KOPT-K1 (cell line): Measurements from ENCODE around the gene ITIH6.
"Not testable (repeated sequence)": the region's sequence is repeated elsewhere in the genome, so short reads cannot be mapped to it uniquely, and the experiment has no call there.

Source experiments
- H3K27ac ChIP-seq: fragments of 200-600 bp; sonication (generic); 2 replicates; pipeline ENCODE4 v1.5.1; 2016; ENCODE audit warnings: antibody characterized with exemption, mild to moderate bottlenecking, low read depth, low read length; ENCODE audit not compliant: poor library complexity, severe bottlenecking
- H3K36me3 ChIP-seq: fragments of 200-600 bp; sonication (generic); 2 replicates; pipeline ENCODE4 v1.5.1; 2017; ENCODE audit warnings: antibody characterized with exemption, mild to moderate bottlenecking, low read length, moderate library complexity; ENCODE audit not compliant: insufficient read depth
- H3K9me3 ChIP-seq: fragments of 200-600 bp; sonication (generic); 2 replicates; pipeline ENCODE4 v1.5.1; 2017; ENCODE audit warnings: antibody characterized with exemption, low read length, mild to moderate bottlenecking; ENCODE audit not compliant: insufficient read depth, poor library complexity, severe bottlenecking

ITIH6 gene, protein sequence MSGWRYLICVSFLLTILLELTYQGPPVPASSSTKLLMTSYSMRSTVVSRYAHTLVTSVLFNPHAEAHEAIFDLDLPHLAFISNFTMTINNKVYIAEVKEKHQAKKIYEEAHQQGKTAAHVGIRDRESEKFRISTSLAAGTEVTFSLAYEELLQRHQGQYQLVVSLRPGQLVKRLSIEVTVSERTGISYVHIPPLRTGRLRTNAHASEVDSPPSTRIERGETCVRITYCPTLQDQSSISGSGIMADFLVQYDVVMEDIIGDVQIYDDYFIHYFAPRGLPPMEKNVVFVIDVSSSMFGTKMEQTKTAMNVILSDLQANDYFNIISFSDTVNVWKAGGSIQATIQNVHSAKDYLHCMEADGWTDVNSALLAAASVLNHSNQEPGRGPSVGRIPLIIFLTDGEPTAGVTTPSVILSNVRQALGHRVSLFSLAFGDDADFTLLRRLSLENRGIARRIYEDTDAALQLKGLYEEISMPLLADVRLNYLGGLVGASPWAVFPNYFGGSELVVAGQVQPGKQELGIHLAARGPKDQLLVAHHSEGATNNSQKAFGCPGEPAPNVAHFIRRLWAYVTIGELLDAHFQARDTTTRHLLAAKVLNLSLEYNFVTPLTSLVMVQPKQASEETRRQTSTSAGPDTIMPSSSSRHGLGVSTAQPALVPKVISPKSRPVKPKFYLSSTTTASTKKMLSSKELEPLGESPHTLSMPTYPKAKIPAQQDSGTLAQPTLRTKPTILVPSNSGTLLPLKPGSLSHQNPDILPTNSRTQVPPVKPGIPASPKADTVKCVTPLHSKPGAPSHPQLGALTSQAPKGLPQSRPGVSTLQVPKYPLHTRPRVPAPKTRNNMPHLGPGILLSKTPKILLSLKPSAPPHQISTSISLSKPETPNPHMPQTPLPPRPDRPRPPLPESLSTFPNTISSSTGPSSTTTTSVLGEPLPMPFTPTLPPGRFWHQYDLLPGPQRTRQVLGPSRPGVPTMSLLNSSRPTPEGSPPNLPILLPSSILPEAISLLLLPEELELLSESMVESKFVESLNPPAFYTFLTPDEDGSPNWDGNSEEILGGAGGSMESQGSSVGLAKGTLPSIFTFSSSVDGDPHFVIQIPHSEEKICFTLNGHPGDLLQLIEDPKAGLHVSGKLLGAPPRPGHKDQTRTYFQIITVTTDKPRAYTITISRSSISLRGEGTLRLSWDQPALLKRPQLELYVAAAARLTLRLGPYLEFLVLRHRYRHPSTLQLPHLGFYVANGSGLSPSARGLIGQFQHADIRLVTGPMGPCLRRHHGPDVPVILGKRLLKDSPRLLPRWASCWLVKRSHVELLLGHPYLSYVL

DNA sequence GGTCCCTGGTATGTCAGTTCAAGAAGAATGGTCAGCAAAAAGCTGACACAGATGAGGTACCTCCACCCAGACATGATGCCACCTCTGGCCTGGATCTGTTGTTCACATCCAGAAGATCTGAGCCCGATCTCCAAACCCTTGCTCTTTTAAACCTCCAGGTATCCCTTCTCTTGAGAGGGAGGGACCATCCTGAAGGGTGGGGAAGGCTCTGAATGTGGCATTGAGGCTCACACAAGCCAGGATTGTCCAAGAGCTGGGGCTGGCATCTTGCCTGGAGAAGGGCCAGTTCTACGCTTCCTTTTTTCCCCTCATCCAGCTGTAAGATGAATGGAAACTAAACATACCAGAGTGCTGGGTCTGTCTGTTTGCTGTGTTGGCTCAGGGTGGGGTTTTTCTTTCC is at the start of gene ITIH6:
ITIH6 (minus strand) TSS at position 119 of the 400 bp plus-strand sequence; CDS start at position 74, 45 bp downstream.
- H3K27ac ChIP-seq, result no peak within 1 kb of the TSS
- no peaks in the 10 kb centered on the region for H3K9me3 ChIP-seq
- H3K36me3 ChIP-seq, result no peaks in the 10 kb centered on the region

DNA sequence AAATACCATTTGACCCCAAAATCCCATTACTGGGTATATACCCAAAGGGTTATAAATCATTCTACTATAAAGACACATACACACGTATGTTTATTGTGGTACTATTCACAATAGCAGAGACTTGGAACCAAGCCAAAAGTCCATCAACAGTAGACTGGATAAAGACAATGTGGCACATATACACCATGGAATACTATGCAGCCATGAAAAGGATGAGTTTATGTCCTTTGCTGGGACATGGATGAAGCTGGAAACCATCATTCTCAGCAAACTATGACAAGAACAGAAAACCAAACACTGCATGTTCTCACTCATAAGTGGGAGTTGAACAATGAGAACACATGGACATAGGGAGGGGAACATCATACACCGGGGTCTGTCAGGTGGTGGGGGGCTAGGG is 49.6 kb upstream of the ITIH6 start:
- not testable (repeated sequence) for H3K36me3 ChIP-seq, H3K27ac ChIP-seq, H3K9me3 ChIP-seq

DNA sequence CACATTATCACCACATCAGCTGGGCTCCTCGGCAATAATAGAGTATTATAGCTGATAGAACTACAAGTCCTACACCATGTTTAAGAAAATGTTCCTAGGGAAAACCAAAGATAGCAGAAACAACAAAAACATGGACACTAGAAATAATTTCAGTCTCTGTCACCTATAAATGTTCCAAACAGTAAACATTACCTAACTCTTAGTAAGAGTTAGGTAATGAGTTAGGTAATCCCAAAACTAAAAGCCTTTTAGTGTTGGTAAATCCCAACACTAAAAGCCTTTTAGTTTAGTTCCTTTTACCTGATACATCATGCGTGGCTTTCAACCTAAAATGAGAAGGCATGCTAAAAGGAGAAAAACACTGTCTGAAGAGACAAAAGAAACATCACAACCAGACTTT is 45.0 kb upstream of the ITIH6 start:
- Histone ChIP-seq H3K9me3 (no peaks in the 10 kb centered on the region), H3K36me3 (no peaks in the 10 kb centered on the region), H3K27ac (no peak overlapping the region)

DNA sequence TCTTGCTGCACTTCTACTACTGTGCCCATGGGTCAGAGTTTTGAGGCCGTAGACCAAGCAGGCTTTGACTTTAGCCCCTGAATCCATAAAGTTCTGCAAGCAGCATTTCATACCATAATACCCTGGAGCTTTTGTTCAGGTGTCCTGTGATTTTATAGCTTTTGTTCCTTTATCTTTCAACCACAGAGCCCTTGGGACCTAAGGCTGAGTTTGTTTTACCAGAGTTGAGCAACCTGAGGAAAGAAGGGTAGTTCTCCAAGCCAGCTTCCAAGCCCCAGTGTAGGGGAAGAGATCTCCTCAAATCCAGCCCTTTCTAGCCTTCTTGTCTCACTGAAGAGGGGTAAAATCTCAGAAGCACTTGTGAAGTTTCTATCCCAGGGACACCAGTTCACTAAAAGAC is 44.6 kb upstream of the ITIH6 start:
- Histone ChIP-seq H3K9me3 (no peaks in the 10 kb centered on the region), H3K27ac (no peak overlapping the region)

DNA sequence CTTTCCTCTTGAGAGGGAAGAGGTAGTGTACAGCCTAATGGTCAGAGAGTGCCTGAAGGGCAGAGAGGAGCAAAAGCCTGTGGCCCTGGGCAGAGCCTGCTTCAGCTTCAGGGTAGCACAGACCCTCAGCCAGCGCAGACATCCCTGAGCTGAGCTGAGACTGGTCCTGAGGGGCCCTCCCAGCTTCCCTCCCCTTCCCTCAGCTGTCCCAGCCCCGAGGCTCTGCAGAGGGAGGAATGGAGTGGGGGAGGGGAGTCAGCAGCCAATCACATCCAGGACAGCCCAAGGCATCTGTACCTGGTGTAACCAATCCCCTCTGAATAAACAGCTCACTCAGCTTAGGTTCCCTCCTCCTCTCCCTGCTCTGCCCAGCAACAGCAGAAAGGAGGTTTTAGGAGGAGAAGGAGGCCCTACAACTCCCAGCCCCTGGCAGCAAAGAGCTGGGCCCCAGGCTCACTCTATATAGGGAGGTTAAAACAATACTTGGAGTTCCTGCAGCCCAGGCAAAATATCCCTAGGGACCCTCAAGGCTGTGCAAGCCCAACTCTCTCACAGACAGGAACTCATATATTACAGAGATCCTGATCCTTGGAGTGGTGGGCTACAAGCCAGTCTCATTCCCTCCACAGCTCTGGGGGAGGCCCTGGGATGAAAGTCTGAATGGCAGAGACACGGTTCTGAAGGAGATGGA is 43.3 kb upstream of the ITIH6 start:
- not testable (repeated sequence) for H3K27ac ChIP-seq, H3K9me3 ChIP-seq, H3K36me3 ChIP-seq

More for the DNA sequence above, 44.6 kb upstream of the ITIH6 start:
- H3K36me3 ChIP-seq, result no peaks in the 10 kb centered on the region

DNA sequence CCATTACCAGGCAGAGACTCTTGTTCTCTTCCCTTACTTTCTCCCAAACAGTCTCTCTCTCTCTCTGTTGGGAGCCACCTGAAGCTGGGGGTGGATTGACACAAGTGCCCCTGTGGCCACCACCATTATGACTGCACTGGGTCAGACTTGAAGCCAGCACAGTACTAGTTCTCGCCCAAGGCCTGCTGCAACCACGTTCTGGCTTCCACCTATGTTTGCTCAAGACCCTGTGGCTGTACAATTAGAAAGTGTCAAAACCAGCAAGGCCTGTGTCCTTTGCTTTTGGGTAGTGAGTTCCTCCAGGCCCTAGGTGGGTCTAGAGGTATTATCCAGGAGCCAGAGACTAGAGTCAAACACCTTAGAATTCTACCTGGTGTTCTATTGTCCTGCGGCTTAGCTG is 40.5 kb upstream of the ITIH6 start:
- H3K36me3 ChIP-seq, result no peaks in the 10 kb centered on the region

DNA sequence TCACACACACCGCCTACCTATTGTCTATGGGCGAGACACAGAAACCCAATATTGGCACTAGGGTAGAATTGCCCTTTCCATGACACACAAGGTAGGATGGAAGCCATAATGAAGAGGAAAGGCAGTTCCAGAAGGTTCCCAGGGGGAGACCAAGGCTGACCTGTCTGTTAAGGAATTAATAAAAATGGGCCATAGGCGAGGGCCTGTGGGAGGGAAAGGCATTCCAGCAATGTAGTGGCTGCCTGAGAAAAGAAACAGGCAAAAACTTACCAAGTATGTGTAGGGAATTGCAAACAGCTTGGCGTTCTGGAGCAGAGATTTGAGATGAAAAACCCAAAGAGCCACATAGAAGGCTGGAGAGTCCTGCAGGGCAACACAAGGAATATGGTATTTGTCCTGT is 28.5 kb upstream of the ITIH6 start:
- H3K9me3 ChIP-seq, result no peaks in the 10 kb centered on the region
- no peak overlapping the region for H3K27ac ChIP-seq
- H3K36me3 ChIP-seq, result no peaks in the 10 kb centered on the region

More for the DNA sequence above, 40.5 kb upstream of the ITIH6 start:
- Histone ChIP-seq H3K27ac (no peak overlapping the region), H3K9me3 (no peaks in the 10 kb centered on the region)

DNA sequence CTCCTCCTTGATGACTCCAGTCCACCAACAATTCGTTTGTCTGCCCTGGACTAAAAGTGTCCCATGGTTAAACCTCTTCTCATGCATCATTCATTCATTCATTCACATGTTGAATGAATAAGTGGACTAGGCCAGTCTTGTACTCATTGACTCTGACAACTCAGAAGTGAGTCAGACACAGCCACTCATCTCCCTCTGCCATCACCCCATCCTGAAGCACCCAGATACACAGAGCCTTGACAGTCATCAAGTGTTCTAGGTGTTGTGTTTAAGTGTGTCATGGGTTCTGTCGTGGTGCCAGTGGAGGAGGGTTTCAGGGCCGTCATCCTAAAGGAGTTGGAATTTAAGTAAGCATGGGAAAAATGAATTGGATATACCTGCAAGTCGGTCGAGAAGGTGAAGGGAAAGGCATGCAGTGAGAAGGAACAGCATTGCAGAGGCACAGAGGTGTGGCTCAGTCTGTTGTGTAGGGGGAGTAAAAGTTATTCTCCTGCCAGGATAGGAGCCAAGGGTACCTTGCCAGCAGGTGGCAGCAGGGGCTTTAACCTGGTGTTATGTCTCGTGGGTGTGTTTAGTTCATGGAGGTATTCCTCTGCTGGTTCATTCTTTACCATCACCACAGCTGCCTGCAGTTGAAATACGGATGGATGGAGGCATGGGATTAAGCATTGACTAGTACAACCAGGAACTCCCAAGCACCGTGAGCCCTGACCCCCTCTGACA is 27.8 kb upstream of the ITIH6 start:
- H3K36me3 ChIP-seq, result no peaks in the 10 kb centered on the region
- H3K27ac ChIP-seq, result no peak overlapping the region
- no peaks in the 10 kb centered on the region for H3K9me3 ChIP-seq

DNA sequence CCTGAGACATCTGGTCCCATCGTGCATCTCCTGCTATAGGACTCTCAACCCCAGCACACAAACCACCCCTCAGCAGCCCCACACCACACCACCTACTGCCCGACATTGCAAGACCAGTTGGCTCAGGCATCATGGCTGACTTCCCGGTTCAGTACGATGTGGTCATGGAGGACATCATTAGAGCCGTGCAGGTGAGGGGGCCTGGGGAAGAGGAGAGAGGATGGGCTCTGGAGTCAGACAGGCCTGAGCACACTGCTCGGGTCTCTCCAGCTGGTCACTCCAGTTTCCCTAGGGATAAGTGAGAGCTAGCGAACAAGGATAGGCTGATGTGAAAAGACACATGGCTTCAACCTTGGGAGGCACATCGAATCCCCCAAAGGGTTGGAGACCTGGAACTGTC is 26.7 kb upstream of the ITIH6 start:
- H3K9me3 ChIP-seq, result no peaks in the 10 kb centered on the region
- no peak overlapping the region for H3K27ac ChIP-seq
- H3K36me3 ChIP-seq, result no peaks in the 10 kb centered on the region

DNA sequence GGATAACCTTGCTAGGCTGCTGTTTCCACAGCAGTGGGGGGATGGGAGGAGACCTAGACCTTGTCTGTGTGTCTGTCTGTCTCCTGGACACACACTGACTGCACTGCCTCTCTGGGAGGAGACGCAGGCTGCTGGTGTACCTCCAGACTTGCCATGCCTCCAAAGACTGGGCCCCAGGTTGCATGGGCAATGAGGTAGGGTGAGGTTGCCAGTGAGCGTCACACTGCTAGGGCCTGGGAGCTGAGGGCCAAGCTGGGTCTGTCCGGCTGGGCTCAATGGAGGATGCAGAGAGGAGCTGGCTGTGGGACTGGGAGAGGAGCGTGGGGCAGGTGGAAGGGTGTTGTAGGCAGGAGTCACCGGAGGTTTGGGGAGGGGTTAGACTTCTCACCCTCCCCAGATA is 26.1 kb upstream of the ITIH6 start:
- Histone ChIP-seq H3K9me3 (no peaks in the 10 kb centered on the region), H3K36me3 (no peaks in the 10 kb centered on the region), H3K27ac (no peak overlapping the region)

DNA sequence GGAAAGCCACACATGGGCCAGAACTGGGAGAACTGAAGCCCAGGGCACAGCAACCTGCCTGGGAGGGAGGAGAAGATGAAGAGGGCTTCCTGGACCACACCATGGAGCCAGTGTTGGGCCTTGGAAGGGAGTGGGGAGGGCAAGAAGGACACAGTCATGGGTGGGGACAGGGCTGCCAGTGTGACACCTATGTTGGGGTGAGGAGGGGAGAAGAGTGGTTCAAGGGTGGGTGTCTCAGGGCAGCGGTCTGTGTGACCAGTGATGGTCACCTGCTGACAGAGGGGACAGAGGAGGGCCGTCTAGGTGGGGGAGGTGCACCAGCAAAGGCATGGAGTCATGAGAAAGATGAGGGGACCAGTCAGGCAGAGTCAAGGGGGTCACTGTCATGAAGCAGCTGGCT is 23.3 kb upstream of the ITIH6 start:
- Histone ChIP-seq H3K36me3 (no peaks in the 10 kb centered on the region), H3K9me3 (no peaks in the 10 kb centered on the region)

DNA sequence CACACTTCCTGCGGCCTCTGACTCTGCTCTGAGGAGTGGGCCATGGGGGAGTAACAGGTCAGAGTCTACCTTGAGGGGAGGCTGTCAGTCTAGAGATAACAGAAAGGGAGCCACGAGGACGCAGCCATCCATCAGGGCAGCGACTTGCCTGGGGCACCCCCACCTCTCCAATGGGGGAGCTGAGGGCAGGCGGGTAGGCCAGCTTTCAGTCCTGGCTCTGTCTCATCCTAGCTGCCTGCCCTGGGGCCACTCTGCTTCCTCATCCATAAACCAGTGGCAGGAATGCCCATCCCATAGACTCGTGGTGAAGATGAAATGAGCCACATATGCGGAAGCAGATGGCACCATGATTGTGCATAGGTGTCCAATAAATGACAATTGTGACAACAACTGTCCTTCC is 22.7 kb upstream of the ITIH6 start:
- H3K9me3 ChIP-seq, result no peaks in the 10 kb centered on the region
- 0 out of 2 replicates have a peak, but pooled peaks cover under 1% of the 10 kb centered on the region for H3K36me3 ChIP-seq
- H3K27ac ChIP-seq, result no peak overlapping the region

More for the DNA sequence above, 23.3 kb upstream of the ITIH6 start:
- no peak overlapping the region for H3K27ac ChIP-seq

DNA sequence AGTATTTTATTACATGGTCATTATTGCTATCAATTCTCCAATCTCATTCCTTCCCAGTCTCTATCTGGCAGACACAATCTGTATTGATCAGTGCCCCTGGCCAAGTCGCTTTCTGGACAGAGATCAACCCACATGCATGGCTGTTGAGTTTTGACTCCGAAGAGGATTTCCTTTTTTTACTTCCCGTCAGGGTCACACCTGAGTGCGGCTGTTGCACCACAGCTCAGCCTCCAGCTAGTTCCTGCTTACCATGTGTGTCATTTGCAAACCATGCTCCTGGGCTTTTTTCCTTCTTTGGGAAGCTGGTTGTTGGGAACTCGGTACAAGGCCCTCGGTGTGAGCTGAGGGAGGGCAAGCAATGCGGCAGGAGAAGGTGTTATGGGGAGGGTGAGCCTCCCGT is 21.1 kb upstream of the ITIH6 start:
- H3K27ac ChIP-seq, result no peak overlapping the region
- H3K9me3 ChIP-seq, result no peaks in the 10 kb centered on the region

DNA sequence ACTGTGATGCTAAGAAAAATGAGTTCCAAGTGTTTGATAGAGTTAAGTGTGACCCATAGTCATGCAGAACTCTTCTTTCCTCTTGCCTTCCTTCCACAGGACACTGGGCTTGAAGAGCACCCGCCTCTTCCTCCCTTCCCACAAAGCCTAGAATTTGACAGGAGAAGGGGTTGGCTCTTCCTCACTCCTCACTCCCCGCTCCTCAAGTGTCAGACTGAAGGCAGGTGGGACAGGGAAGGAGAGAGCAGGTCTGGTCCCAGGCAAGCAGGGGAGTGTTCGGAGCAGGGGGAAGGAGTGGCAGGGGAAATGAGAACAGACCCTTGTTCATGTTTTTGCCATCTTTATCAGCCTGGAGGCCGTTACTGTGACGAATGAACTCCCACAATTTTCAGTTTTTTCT is 20.2 kb upstream of the ITIH6 start:
- Histone ChIP-seq H3K9me3 (no peaks in the 10 kb centered on the region), H3K27ac (no peak overlapping the region), H3K36me3 (peaks cover 21% of the 10 kb centered on the region; the same call in 1 of the 2 replicates)

More for the DNA sequence above, 21.1 kb upstream of the ITIH6 start:
- H3K36me3 ChIP-seq, result peaks cover 11% of the 10 kb centered on the region; the same call in 1 of the 2 replicates
